Umbilical cord (tissue), 2 donors: ENCODE results near the gene FOXO6. TPM values are rescaled to one million over a fixed set of nuclear protein-coding genes. Genes with fewer than 3 reads are reported as not detected.

ENCODE experiments used
- DNase-seq: peaks from one replicate; pipeline ENCODE4 v3.0.0-alpha.2; 2015; ENCODE audit warnings: low spot score
- total RNA-seq: library from RNA; depleted of rRNA; stranded (reverse); fragments of >200 nt; gene quantifications from one replicate; pipeline ENCODE4 v1.2.3, GENCODE V29; 2014; ENCODE audit warnings: low replicate concordance; ENCODE audit not compliant: insufficient read depth

FOXO6 gene
- 0.24 TPM for total RNA-seq

- peak; percentile 99 for DNase-seq
These were observed at the start of gene FOXO6 for GRCh38 chr1:41360786-41361494. Gene FOXO6 (plus strand): TSS chr1:41361434.

- DNase-seq = no peak
These were observed 48.1 kb upstream of the FOXO6 start for GRCh38 chr1:41312991-41313645.

- no peak for DNase-seq
These were observed 47.5 kb upstream of the FOXO6 start for GRCh38 chr1:41313661-41314131.

- peak; percentile 23 for DNase-seq
These were observed 46.7 kb upstream of the FOXO6 start for GRCh38 chr1:41314376-41315145.

- peak; percentile 56 for DNase-seq
These were observed 46.0 kb upstream of the FOXO6 start for GRCh38 chr1:41315146-41315822.

- DNase-seq = no peak
These were observed 45.4 kb upstream of the FOXO6 start for GRCh38 chr1:41315871-41316270.

GRCh38 chr1:41317361-41317760 lies 43.9 kb upstream of the FOXO6 start:
- DNase-seq = no peak

GRCh38 chr1:41318135-41318534 lies 43.1 kb upstream of the FOXO6 start:
- DNase-seq = no peak

GRCh38 chr1:41319106-41319755 lies 42.0 kb upstream of the FOXO6 start:
- DNase-seq = no peak

- DNase-seq = no peak
These were observed 41.2 kb upstream of the FOXO6 start for GRCh38 chr1:41319807-41320711.

GRCh38 chr1:41320895-41321676 lies 40.1 kb upstream of the FOXO6 start:
- peak; percentile 44 for DNase-seq

- no peak for DNase-seq
These were observed 39.1 kb upstream of the FOXO6 start for GRCh38 chr1:41322101-41322661.

- DNase-seq = no peak
These were observed 38.4 kb upstream of the FOXO6 start for GRCh38 chr1:41322835-41323234.

- no peak for DNase-seq
These were observed 38.0 kb upstream of the FOXO6 start for GRCh38 chr1:41323243-41323642.

GRCh38 chr1:41325801-41326200 lies 35.4 kb upstream of the FOXO6 start:
- no peak for DNase-seq

- no peak for DNase-seq
These were observed 33.7 kb upstream of the FOXO6 start for GRCh38 chr1:41327383-41327999.

GRCh38 chr1:41328001-41328615 lies 33.1 kb upstream of the FOXO6 start:
- DNase-seq = no peak
